ENCODE data around the gene IL19. TPM values are rescaled to one million over a fixed set of nuclear protein-coding genes. Genes with fewer than 3 reads are reported as not detected.

The IL19 gene
- total RNA-seq, 2 donors from 2014 or later: not detected

DNA sequence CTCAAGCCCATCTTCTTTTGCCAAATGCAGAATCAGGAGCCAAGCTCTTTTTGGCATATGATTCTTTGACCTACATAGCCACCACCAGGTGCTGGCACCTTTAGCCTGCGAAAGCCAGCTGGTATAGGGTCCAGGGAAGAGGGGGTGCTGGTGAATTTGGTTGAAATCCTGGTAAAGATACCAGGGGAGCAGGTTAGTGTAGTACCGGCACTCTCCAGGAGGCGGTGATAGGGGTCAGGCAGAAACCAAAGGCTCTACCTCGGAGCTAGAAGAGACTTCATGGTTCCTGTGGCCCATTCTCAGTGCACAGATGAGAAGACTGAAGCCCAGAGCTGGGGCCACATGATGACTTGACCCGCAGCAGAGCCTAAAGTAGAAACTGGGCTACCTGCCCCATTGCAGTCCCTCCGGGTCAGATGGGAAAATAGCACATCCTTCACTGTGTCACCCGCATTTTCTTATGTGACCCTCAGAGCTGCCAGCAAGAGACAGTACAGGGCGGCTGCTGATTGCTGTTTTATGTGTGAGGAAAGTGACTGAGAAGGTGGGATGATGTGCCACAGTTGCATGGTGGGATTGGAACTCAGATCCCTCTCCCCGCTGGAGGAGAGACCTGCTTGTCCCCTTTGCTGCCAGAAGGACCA is 36.0 kb upstream of the IL19 start:
- no peaks in the 10 kb centered on the region for H3K9me3 Mint-ChIP-seq
- peak; percentile 22 to 38 for ATAC-seq (replicated peaks in 1 of 2)
- no peaks in the 10 kb centered on the region for H3K27me3 Mint-ChIP-seq (ENCODE audit: low read depth)
- DNase-seq: peak; percentile 69 to 83
- peaks cover 59% of the 10 kb centered on the region for H3K4me1 Mint-ChIP-seq (ENCODE audit: low read depth)
- H3K4me3 Mint-ChIP-seq: no peak overlapping the region
- H3K27ac Mint-ChIP-seq: no peak overlapping the region
- peaks cover 2 to 10% of the 10 kb centered on the region in 2 donors for H3K36me3 Mint-ChIP-seq (ENCODE audit: insufficient read depth in 2 of 2)

DNA sequence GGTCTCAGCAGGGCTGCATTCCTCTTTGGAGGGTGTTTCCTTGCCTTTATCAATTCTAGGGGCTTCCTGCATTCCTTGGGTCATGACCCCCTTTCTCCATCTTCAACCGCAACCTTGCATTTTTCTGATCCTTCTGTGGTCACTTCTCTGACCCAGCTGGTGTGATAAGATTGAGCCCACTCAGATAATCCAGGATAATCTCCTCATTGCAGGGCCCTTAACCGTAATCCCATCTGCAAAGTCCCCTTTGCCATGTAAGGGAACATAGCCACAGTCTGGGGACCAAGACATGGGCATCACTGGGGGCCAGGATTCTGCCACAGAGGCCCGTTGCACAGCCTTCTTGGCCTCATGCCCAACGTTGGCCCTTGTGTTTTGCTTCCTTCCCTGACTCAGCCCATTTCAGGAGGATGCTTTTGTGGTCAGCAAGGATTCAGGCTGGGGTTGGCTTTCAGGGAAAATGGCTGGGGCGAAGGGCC is 35.0 kb upstream of the IL19 start:
- H3K36me3 Mint-ChIP-seq (ENCODE audit: insufficient read depth in 2 of 2): peaks cover 0 to 7% of the 10 kb centered on the region in 2 donors
- H3K9me3 Mint-ChIP-seq: no peaks in the 10 kb centered on the region
- H3K27ac Mint-ChIP-seq: no peak overlapping the region
- ATAC-seq (replicated peaks in 1 of 2) (no peak), DNase-seq (no peak)
- H3K4me3 Mint-ChIP-seq: no peak overlapping the region
- H3K4me1 Mint-ChIP-seq (ENCODE audit: low read depth): peaks cover 65% of the 10 kb centered on the region
- no peaks in the 10 kb centered on the region for H3K27me3 Mint-ChIP-seq (ENCODE audit: low read depth)

DNA sequence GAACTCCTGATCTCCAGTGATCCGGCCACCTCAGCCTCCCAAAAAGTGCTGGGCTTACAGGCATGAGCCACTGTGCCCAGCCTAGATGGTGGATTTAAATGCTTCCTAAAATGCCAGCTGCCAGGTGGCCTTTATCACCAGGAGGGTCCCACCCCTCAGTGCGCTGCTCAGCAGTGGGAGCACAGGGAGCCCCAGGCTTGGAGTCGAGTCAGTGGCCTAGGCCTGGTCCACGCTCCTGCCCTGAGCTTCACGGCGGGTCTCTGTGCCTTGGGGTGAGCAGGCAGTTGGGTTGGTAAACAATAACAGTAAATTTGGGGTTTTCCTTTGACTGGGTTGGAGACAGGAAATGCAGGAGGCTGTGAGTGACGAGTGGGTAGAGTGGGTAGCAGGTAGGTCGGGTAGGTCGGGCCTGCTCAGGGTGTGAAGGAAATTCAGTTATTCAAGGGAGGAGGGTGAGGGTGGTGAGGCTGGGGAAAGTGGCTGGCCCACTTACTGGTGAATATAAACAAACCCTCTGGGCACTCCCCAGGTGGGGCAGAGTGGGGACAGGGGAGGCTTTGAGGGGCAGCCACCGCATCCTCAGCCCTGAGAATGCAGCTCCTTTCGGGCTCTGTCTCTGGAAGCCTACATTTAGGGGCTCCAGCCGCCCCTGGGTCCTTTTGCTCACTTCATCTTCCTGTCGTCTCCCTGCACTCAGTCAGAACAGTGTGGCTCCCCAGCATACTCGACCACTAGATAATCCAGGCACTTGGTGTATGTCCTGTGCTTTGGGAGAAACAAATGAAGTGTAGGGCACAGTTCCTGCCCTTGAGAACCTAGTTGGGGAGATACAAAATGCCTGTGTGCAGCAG is 33.5 kb upstream of the IL19 start:
- ATAC-seq (replicated peaks in 1 of 2): peak; percentile 1 to 21
- peak overlapping the region; percentile 4 for H3K27ac Mint-ChIP-seq
- peaks cover 80% of the 10 kb centered on the region for H3K4me1 Mint-ChIP-seq (ENCODE audit: low read depth)
- peak; percentile 39 for DNase-seq
- peak overlapping the region; percentile 17 to 31 for H3K4me3 Mint-ChIP-seq
- no peaks in the 10 kb centered on the region for H3K27me3 Mint-ChIP-seq (ENCODE audit: low read depth)
- peaks cover 0 to 6% of the 10 kb centered on the region in 2 donors for H3K36me3 Mint-ChIP-seq (ENCODE audit: insufficient read depth in 2 of 2)
- H3K9me3 Mint-ChIP-seq: no peaks in the 10 kb centered on the region

DNA sequence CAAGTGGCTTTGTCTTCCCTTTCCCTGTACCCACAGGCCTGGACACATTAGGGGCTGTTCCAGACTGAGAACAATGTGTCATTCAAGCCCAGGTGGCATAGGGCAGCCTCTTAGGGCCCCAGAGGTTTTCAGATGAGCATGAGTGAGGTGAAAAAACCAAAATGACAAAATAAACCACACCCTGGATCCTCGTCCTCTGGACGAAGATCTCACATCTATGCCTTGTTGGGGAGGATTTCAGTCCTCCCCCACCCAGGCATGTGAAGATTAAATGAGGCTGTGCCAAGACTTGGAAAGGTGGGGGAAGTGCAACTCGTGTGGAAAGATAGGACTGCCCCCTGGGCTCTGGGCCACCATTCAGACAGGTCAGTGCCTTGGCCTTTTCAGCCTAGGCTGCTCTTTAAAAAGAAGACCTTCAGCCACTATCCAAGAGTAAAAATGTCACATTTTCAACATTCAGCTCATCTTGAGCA is 32.8 kb upstream of the IL19 start:
- peak; percentile 48 to 55 for DNase-seq
- Mint-ChIP-seq H3K36me3 (ENCODE audit: insufficient read depth in 2 of 2) (peaks cover 0 to 3% of the 10 kb centered on the region in 2 donors), H3K27ac (no peak overlapping the region), H3K9me3 (no peaks in the 10 kb centered on the region), H3K27me3 (ENCODE audit: low read depth) (no peaks in the 10 kb centered on the region), H3K4me1 (ENCODE audit: low read depth) (peaks cover 87% of the 10 kb centered on the region), H3K4me3 (peak overlapping the region; percentile 17 to 31)
- peak; percentile 44 to 51 for ATAC-seq (replicated peaks in 1 of 2)

DNA sequence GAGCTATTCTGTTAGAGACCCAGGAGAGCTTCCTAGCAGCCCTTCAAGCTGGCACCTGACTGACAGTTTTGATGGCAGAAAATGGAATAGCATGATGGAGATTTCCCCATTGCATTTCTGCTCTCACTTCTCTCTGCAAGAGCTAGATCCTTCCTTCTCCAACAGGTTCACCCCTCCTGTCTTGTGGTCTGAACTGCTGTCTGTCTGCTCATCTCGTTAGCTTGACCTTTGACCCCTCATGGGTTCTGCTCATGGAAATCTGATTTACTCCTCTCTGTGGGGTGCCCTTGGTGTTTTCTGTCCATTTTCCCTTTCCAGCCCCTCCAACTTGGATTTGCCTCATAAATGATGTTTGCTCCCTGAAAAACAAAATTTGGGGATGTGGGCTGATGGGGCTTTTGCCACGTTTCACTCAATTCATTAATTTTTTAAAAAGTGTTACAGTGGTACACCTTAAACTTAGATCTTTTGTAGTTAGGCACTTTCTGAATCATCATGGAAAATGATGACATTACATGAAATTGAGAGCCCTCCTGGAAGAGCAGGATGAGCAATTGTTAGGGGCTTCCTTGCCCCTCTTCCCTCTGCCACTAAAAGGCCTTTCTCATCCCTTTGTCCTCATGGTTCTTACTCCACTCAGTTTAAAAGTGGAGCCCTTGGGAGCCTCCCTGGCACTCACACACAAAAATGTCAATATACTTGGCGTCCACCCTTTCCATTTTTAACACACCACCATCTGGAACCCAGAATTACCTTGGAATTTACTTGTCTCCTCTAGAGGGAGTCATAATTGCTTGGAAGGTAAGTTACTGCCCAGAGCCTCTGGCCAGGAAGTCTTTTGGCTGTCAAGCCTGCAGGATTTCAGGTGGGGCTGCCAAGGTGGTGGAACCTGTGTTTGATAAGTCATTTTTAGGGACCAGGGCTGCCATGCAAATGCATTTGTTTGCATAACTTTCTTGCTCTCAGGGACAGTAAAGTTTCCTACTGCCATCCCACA is 31.9 kb upstream of the IL19 start:
- H3K9me3 Mint-ChIP-seq: no peaks in the 10 kb centered on the region
- no peaks in the 10 kb centered on the region for H3K36me3 Mint-ChIP-seq (ENCODE audit: insufficient read depth in 2 of 2)

DNA sequence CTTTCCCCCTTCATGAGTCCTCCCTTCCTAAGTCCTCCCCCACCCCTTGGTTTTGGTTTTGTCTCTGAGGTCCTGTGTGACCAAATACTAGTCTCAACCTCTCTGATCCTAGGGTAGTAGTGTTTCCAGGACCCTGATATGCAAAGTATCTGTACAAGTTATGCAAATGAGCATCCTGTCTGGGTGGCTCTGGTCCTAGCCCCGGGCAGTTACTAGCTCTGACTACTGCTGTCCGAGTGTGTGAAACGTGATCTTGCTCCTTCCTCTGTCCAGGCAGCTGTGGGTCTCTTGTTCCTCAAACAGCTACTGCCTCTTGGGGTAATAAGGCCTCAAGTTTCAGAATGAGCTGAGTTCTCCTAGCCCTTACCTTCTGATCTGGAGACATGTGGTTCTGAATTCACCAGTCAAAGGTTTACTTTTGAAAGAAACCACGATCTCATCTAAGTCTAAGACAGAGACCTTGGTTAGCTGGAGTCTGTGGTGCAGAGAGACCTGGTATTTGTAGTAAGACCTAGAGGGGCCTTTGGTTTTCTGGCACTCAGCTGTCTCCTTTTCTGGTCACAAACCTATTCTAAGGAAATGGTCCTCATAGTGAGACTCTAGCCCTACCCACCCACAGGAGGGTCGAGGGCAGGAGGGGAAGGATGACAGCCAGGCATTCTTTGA is 31.0 kb upstream of the IL19 start:
- Mint-ChIP-seq H3K9me3 (no peaks in the 10 kb centered on the region), H3K27me3 (ENCODE audit: low read depth) (no peaks in the 10 kb centered on the region), H3K36me3 (ENCODE audit: insufficient read depth in 2 of 2) (no peaks in the 10 kb centered on the region), H3K4me1 (ENCODE audit: low read depth) (peaks cover 93% of the 10 kb centered on the region), H3K4me3 (peak overlapping the region; percentile 66 to 75), H3K27ac (peak overlapping the region; percentile 72)
- peak; percentile 56 to 72 for DNase-seq
- peak; percentile 82 to 85 for ATAC-seq (replicated peaks in 1 of 2)

More for the DNA sequence above, 31.9 kb upstream of the IL19 start:
- Mint-ChIP-seq H3K27ac (peak overlapping the region; percentile 33), H3K4me1 (ENCODE audit: low read depth) (peaks cover 94% of the 10 kb centered on the region), H3K4me3 (peak overlapping the region; percentile 66 to 75), H3K27me3 (ENCODE audit: low read depth) (no peaks in the 10 kb centered on the region)
- DNase-seq (no peak), ATAC-seq (replicated peaks in 1 of 2) (no peak)

DNA sequence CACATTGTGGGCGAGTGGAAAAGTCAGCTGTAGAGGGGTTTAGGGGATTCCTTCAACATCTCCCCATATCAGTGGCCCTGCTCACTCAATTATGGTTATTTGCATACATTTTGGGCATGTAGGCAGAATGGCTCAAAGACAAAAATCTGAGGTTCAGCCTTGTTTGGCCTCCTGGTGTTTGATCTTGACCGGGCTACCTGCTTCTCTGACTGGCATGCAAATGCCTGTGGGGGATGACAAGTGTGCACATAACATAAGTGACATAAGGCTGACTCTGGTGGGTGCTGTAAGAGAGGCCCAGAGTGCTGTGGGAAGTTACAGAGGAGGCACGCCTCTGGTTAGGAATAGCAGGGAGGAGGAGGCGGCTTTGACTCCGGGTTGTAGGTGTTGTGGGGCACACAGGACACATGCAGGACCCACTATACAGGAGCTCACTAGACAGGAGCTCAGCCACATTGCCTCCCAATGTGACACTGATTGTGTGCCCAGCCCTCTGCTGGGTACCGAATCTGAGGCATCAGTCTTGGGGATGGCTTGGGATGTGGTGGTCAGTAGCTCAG is 29.4 kb upstream of the IL19 start:
- no peak overlapping the region for H3K4me3 Mint-ChIP-seq
- H3K27ac Mint-ChIP-seq: no peak overlapping the region
- DNase-seq (no peak), ATAC-seq (replicated peaks in 1 of 2) (no peak)
- no peaks in the 10 kb centered on the region for H3K27me3 Mint-ChIP-seq (ENCODE audit: low read depth)
- H3K9me3 Mint-ChIP-seq: no peaks in the 10 kb centered on the region
- peaks cover 91% of the 10 kb centered on the region for H3K4me1 Mint-ChIP-seq (ENCODE audit: low read depth)
- no peaks in the 10 kb centered on the region for H3K36me3 Mint-ChIP-seq (ENCODE audit: insufficient read depth in 2 of 2)

DNA sequence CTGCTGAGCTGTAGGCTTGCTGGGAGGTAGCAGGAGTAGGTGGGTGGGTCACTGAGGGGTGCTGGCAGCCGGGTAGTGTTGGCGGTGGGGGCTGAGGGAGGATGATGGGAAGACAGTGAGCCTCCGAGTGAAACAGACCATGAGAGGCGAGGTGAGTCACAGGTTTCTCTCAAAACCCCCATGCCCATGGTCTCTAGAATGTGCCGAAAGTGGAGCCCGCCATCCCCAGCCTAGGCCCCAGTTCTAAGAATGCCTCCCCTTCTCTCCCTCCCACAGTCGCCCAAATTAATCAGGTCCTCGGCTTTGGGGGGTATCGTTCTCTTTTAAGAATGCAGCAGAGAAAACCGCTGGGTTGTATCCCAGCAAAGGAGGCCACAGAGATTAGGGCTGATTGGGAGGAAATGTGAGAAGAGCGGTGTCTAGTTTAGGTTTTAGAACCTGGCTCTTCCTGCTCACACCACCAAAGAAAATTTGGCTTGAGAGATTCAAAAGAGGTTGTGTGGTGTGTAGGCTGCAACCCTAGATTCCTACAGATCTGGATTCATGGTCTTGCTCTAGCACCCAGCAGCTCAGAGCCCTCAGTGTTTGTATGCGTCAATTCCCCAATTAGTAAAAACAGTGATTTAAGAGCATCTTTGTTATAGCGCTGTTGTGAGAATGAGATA is 27.7 kb upstream of the IL19 start:
- Mint-ChIP-seq H3K27me3 (ENCODE audit: low read depth) (no peaks in the 10 kb centered on the region), H3K4me1 (ENCODE audit: low read depth) (peaks cover 78% of the 10 kb centered on the region), H3K4me3 (peak overlapping the region; percentile 30 to 31), H3K27ac (no peak overlapping the region), H3K9me3 (no peaks in the 10 kb centered on the region), H3K36me3 (ENCODE audit: insufficient read depth in 2 of 2) (no peaks in the 10 kb centered on the region)
- peak in 1 of 2 donors; percentile 69 for DNase-seq
- ATAC-seq (replicated peaks in 1 of 2): peak; percentile 27 to 35

DNA sequence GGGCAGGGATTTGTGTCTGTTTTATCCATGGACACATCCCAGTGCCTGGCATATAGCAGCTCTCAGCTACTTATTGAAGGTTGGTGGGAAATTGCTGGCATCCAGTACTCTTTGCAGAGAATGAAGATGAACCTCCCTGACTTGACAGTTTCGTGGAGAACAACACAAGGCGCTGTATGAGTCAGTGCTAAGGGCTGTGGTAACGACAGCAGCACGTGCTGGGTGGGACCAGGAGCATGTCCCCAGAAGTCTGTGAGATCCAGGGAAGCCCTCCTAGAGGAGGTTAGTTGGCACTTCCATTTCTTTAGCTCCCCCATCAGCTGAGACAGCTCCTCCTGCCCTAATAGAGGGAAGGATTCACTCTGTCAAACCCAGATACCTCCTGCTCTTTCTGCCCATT is 25.9 kb upstream of the IL19 start:
- H3K27ac Mint-ChIP-seq: no peak overlapping the region
- peak; percentile 21 to 32 for ATAC-seq (replicated peaks in 1 of 2)
- H3K9me3 Mint-ChIP-seq: no peaks in the 10 kb centered on the region
- peaks cover 7% of the 10 kb centered on the region for H3K27me3 Mint-ChIP-seq (ENCODE audit: low read depth)
- H3K36me3 Mint-ChIP-seq (ENCODE audit: insufficient read depth in 2 of 2): no peaks in the 10 kb centered on the region
- DNase-seq: peak in 1 of 2 donors; percentile 36
- peaks cover 71% of the 10 kb centered on the region for H3K4me1 Mint-ChIP-seq (ENCODE audit: low read depth)
- peak overlapping the region in 1 of 2 donors; percentile 60 for H3K4me3 Mint-ChIP-seq

DNA sequence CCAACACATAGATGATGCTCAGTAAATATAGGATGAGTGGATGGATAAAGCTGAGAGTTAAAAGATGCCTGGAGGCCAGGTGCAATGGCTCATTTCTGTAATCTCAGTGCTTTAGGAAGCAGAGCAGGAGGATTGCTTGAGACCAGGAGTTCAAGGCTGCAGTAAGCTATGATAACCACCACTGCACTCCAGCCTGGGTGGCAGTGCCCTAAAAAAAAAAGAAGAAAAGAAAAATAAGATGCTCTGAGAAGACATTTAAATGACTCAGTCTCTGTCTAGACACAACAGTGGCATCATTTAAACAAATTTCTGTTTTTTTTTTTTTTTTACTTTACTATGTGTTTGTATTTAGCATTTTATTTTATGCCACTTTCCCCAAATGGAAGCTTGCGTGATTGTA is 25.3 kb upstream of the IL19 start:
- H3K9me3 Mint-ChIP-seq: no peaks in the 10 kb centered on the region
- ATAC-seq (replicated peaks in 1 of 2) (no peak), DNase-seq (no peak)
- peaks cover 67% of the 10 kb centered on the region for H3K4me1 Mint-ChIP-seq (ENCODE audit: low read depth)
- H3K27me3 Mint-ChIP-seq (ENCODE audit: low read depth): peaks cover 8% of the 10 kb centered on the region
- no peaks in the 10 kb centered on the region for H3K36me3 Mint-ChIP-seq (ENCODE audit: insufficient read depth in 2 of 2)
- H3K27ac Mint-ChIP-seq: no peak overlapping the region
- no peak overlapping the region for H3K4me3 Mint-ChIP-seq

DNA sequence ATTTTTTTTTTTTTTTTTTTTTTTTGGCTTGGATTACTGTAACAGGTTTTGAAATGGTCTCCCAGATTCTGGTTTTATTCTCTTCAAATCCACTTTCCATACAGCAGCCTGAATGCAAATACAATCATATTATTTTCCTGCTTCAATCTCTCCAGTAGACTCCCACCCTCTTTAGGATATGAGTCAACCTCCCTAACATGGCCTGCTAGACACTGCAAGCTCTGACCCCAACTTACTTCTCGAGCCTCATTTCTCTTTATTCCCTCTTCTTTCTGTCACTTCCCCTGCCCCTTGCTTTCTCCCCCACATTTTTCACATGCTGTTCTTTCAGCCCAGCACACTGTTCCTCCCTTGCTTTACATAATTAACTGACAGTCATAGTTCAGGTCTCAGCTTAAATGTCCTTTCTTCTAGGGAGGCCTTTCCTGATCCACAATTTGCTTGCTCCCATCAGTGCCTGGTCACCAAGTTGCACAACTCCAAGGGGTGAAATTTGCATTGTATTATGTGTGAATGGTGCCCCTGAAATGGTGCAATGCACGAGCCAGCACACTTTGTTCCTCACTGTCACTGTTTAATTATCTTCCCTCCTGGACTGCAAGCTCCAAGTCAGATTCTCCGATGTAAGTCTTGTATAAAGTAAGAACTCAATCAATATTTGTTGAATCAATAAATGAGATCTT is 22.1 kb upstream of the IL19 start:
- ATAC-seq (replicated peaks in 1 of 2): no peak
- H3K4me3 Mint-ChIP-seq: no peak overlapping the region

More for the DNA sequence above, 22.1 kb upstream of the IL19 start:
- peaks cover 8% of the 10 kb centered on the region for H3K27me3 Mint-ChIP-seq (ENCODE audit: low read depth)
- H3K9me3 Mint-ChIP-seq: no peaks in the 10 kb centered on the region
- H3K27ac Mint-ChIP-seq: no peak overlapping the region
- H3K4me1 Mint-ChIP-seq (ENCODE audit: low read depth): peaks cover 42% of the 10 kb centered on the region
- H3K36me3 Mint-ChIP-seq (ENCODE audit: insufficient read depth in 2 of 2): no peaks in the 10 kb centered on the region
- DNase-seq: no peak

Data from activated T-cell treated with anti-CD3 and anti-CD28 coated beads, Interleukin-2, amount 50 U/mL, for 72 hours (primary cell).